Endothelial cell of umbilical vein (primary cell): ENCODE data around the gene AAGAB.

Experiments
- MAX ChIP-seq: IDR thresholded peaks from 2 replicates; pipeline ENCODE4 v1.6.1; 2011; ENCODE audit not compliant: insufficient read depth, insufficient read length
- POLR2A ChIP-seq: IDR thresholded peaks from 2 replicates; pipeline ENCODE4 v1.6.1; 2012; ENCODE audit warnings: low read depth, mild to moderate bottlenecking, control low read depth, low read length
- POLR2AphosphoS5 ChIP-seq: IDR thresholded peaks from 2 replicates; pipeline ENCODE4 v1.6.1; 2012; ENCODE audit warnings: low read depth, mild to moderate bottlenecking, control low read depth, low read length, moderate library complexity; ENCODE audit not compliant: insufficient read depth
- TF ChIP-seq, protein P1 (sequence below), 2 donors: IDR thresholded peaks; 1 replicate in 1 of 2; 2 replicates in 1 of 2; pipeline ENCODE4 v1.5.1; 2011; ENCODE audit warnings: low read length in 2 of 2, mild to moderate bottlenecking in 2 of 2, moderate library complexity in 2 of 2, control low read depth in 1 of 2, inconsistent platforms in 1 of 2, low read depth in 1 of 2; ENCODE audit not compliant: insufficient read depth in 1 of 2; ENCODE audit errors: extremely low read depth in 1 of 2

- no peak for TF ChIP-seq MAX
- TF ChIP-seq, protein P1, sequence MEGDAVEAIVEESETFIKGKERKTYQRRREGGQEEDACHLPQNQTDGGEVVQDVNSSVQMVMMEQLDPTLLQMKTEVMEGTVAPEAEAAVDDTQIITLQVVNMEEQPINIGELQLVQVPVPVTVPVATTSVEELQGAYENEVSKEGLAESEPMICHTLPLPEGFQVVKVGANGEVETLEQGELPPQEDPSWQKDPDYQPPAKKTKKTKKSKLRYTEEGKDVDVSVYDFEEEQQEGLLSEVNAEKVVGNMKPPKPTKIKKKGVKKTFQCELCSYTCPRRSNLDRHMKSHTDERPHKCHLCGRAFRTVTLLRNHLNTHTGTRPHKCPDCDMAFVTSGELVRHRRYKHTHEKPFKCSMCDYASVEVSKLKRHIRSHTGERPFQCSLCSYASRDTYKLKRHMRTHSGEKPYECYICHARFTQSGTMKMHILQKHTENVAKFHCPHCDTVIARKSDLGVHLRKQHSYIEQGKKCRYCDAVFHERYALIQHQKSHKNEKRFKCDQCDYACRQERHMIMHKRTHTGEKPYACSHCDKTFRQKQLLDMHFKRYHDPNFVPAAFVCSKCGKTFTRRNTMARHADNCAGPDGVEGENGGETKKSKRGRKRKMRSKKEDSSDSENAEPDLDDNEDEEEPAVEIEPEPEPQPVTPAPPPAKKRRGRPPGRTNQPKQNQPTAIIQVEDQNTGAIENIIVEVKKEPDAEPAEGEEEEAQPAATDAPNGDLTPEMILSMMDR (IDR thresholded peaks at IDR 0.05; ENCODE audit: extremely low read depth in 1 of 2, insufficient read depth in 1 of 2, low read depth in 1 of 2, low read length in 2 of 2), result no peak
- no peak for TF ChIP-seq POLR2AphosphoS5
- TF ChIP-seq POLR2A, result no peak
These were observed 36.0 kb downstream of the AAGAB start for GRCh38 chr15:67218428-67218827.
